ENCODE results near the gene RMND1. TPM values are rescaled to one million over a fixed set of nuclear protein-coding genes. Genes with fewer than 3 reads are reported as not detected.

Gene RMND1
- total RNA-seq, 2 experiments from 2014 or later, result 16.7 to 18.4 TPM

DNA sequence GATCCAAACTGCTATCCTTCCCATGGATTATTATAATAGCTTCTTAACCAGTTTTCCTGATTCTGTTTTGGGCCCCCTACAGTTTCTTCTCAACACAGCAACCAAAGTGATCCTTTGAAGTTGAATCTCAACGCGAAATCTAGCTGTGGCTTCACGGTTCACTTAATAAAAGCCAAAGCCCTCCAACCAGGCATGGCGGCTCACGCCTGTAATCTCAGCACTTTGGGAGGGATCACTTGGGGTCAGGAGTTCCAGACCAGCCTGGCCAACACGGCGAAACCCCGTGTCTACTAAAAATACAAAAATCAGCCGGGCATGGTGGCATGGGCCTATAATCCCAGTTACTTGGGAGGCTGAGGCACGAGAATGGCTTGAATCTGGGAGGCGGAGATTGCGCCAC is 3.3 kb downstream of the RMND1 start:
- H3K4me1 Mint-ChIP-seq (ENCODE audit: low read depth), result peaks cover 33% of the 10 kb centered on the region
- DNase-seq, result no peak
- CTCF ChIA-PET, result interaction anchor here (1.1 kb wide), 2 partner anchors 9 to 12 kb away, joined by 3 read pairs; no protein-coding TSS in a partner anchor
- no peak overlapping the region for H3K27ac Mint-ChIP-seq
- no peak overlapping the region for H3K4me3 Mint-ChIP-seq
- no peaks in the 10 kb centered on the region for H3K9me3 Mint-ChIP-seq
- H3K36me3 Mint-ChIP-seq (ENCODE audit: low read depth), result peaks cover 11% of the 10 kb centered on the region
- intact Hi-C loops (cut with micrococcal nuclease), result no loop called here
- no peaks in the 10 kb centered on the region for H3K27me3 Mint-ChIP-seq (ENCODE audit: low read depth)

DNA sequence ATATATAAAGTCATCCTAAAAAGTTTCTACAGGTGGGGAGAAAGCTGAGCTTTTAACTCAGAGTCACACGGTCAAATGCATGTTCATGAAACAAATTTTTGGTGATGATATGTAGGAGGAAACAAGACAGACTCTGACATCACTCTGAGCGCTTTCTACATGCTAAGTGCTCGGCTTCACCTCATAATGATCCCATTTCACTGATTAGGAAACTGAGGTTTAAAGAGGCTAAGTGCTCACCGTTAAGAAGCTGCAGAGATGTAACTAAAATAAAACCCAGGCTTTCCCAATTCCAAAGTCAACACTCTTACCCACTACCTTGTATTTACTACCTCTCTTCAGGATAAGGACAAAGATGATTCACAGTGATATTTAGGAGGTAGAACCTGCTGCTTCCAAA is 4.7 kb downstream of the RMND1 start:
- H3K4me3 Mint-ChIP-seq, result no peak overlapping the region
- intact Hi-C loops (cut with micrococcal nuclease), result no loop called here
- CTCF ChIA-PET, result interaction anchor here (0.6 kb wide), 1 partner anchor 11 kb away, joined by 3 read pairs; no protein-coding TSS in a partner anchor

DNA sequence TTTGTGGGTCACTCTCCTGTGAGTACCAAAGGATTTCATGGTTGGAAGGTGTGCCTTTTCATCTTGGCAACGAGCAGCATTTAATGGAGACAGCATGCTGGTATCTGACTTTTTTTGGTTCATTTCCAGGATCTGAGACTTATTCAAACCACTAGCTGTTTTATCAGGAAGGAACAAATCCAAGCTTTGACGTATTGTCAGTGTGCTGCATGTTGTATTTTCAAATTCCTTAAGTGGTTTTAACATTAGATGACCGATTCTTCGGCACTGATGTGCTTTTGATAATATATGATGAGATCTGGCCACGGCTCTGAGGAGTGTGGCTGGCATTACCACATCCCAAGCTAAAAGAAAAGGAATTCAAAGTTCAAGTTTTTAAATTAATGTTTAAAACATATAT is 6.4 kb downstream of the RMND1 start:
- CTCF ChIA-PET, result interaction anchor here (1.3 to 2.1 kb wide), 2 partner anchors 7 to 39 kb away, joined by 4 to 8 read pairs; no protein-coding TSS in a partner anchor
- DNase-seq, result no peak
- Mint-ChIP-seq H3K27ac (no peak overlapping the region), H3K4me1 (ENCODE audit: low read depth) (peaks cover 41% of the 10 kb centered on the region), H3K4me3 (no peak overlapping the region), H3K9me3 (no peaks in the 10 kb centered on the region), H3K36me3 (ENCODE audit: low read depth) (peaks cover 13% of the 10 kb centered on the region), H3K27me3 (ENCODE audit: low read depth) (no peaks in the 10 kb centered on the region)
- intact Hi-C loops (cut with micrococcal nuclease), result no loop called here

More for the DNA sequence above, 4.7 kb downstream of the RMND1 start:
- Mint-ChIP-seq H3K27me3 (ENCODE audit: low read depth) (no peaks in the 10 kb centered on the region), H3K36me3 (ENCODE audit: low read depth) (peaks cover 15% of the 10 kb centered on the region), H3K27ac (no peak overlapping the region), H3K4me1 (ENCODE audit: low read depth) (peaks cover 34% of the 10 kb centered on the region), H3K9me3 (no peaks in the 10 kb centered on the region)
- DNase-seq, result no peak

DNA sequence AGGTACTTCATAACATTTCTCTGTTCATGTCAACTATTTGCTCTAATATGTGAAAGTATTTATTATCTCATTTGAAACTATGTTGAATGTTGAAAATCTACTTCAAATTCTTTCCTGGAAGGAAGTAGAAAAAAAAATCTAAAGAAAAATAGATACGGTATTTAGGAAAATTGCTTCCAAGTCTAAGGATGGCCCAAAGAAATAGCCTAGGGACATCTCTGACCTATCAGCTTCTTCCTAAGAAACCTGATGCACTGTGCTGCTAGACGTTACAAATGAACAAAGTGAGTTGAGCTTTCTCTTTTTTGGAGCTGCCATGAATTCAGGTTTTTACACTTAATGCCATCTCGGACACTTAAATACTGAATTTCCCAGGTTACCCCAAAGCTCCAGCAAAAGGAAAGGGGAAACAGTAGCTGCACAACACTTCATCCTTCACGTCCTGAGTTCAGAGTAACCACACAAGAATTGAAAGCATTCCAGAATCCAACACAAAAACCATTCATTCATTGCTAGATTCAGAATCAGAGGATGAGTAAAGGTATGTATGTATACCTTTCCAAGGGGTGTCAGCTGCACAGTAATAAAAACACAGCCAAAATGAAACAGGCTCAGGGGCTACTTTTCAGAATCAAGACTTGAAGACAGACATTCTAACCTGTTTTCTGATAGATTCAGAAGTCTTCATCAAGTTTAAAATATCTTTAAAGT is 7.9 kb downstream of the RMND1 start:
- no peak overlapping the region for H3K27ac Mint-ChIP-seq
- no peaks in the 10 kb centered on the region for H3K27me3 Mint-ChIP-seq (ENCODE audit: low read depth)
- H3K4me1 Mint-ChIP-seq (ENCODE audit: low read depth), result peaks cover 40% of the 10 kb centered on the region
- intact Hi-C loops (cut with micrococcal nuclease), result no loop called here
- no peaks in the 10 kb centered on the region for H3K9me3 Mint-ChIP-seq
- peaks cover 10% of the 10 kb centered on the region for H3K36me3 Mint-ChIP-seq (ENCODE audit: low read depth)
- H3K4me3 Mint-ChIP-seq, result no peak overlapping the region
- no peak for DNase-seq
- CTCF ChIA-PET, result interaction anchor here (0.6 to 2.1 kb wide), 2 partner anchors 8 to 38 kb away, joined by 4 to 8 read pairs; partner anchors contain the start of gene RMND1

DNA sequence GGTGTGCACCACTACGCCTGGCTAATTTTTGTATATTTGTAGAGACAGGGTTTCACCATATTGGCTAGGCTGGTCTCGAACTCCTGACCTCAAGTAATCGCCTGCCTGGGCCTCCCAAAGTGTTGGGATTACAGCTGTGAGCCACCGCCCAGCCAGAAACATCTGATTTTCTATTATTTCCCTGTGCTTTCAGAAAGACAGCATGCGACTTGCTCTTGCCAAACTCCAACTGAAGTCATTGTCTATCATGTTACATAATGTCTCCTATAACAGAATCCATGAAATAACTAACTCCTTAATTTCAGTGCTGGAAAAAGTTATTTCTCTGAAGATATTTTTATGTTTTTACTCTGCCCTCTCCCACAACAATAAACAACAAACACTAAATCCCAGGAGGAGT is 8.5 kb downstream of the RMND1 start:
- H3K4me1 Mint-ChIP-seq (ENCODE audit: low read depth), result peaks cover 40% of the 10 kb centered on the region
- no peaks in the 10 kb centered on the region for H3K9me3 Mint-ChIP-seq
- peaks cover 10% of the 10 kb centered on the region for H3K36me3 Mint-ChIP-seq (ENCODE audit: low read depth)
- H3K27ac Mint-ChIP-seq, result no peak overlapping the region
- CTCF ChIA-PET, result no interaction called here
- no peak for DNase-seq
- intact Hi-C loops (cut with micrococcal nuclease), result no loop called here
- no peak overlapping the region for H3K4me3 Mint-ChIP-seq
- no peaks in the 10 kb centered on the region for H3K27me3 Mint-ChIP-seq (ENCODE audit: low read depth)

DNA sequence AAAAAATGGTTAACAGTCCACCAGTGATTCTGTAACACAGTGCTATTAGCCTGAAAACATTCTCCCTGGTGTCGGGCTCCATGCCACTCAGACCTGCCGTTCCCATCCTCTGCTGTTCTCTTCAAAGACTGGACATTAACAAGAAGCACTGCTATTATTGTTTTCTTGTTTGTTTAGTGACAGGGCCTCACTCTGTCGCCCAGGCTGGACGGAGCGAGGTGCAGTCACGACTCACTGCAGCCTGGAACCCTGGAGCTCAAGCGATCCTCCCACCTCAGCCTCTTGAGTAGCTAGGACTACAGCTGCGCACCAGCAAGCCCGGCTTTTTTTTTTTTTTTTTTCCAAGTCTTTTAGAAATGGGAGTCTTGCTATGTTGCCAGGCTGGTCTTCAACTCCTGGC is 9.6 kb downstream of the RMND1 start:
- Mint-ChIP-seq H3K9me3 (no peaks in the 10 kb centered on the region), H3K4me3 (no peak overlapping the region), H3K27ac (no peak overlapping the region), H3K4me1 (ENCODE audit: low read depth) (peaks cover 41% of the 10 kb centered on the region), H3K36me3 (ENCODE audit: low read depth) (peaks cover 11% of the 10 kb centered on the region), H3K27me3 (ENCODE audit: low read depth) (no peaks in the 10 kb centered on the region)
- CTCF ChIA-PET, result interaction anchor here (0.9 to 2.2 kb wide), 4 partner anchors 9 to 682 kb away, joined by 3 to 8 read pairs (median 4); partner anchors contain the start of gene RMND1
- intact Hi-C loops (cut with micrococcal nuclease), result no loop called here
- no peak for DNase-seq

DNA sequence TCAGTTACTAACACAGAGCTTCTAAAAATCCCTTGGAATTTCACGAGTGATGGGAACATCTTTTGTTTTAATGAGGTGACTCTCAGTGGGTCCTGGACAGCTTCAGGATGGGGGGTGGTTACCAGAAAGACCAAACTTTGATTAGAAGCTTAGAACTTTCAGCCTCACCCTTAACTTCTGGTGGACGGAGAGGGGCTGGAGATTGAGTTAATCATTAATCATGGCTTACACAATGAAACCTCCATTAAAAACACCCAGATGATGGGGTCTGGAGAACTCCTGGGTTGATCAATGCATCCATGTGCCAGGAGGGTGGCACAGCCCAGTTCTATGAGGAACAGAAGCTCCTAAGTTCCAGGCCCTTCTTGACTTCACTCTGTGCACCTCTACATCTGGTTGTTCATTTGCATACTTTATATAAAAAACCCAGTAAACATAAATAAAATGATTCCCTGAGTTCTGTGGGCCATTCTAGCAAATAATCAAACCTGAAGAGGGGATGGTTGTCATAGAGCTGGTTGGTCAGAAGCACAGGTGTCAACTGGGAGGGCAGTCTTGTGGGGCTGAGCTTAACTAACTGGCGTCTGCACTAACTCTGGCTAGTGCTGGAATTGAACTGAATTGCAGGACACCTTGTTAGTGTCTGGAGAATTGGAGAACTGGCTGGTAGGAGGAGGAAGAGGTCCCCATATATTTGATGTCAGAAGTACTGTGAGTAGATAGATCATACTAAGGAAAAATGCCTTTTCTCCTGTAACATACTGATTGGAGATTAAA is 10.3 kb downstream of the RMND1 start:
- peaks cover 40% of the 10 kb centered on the region for H3K4me1 Mint-ChIP-seq (ENCODE audit: low read depth)

DNA sequence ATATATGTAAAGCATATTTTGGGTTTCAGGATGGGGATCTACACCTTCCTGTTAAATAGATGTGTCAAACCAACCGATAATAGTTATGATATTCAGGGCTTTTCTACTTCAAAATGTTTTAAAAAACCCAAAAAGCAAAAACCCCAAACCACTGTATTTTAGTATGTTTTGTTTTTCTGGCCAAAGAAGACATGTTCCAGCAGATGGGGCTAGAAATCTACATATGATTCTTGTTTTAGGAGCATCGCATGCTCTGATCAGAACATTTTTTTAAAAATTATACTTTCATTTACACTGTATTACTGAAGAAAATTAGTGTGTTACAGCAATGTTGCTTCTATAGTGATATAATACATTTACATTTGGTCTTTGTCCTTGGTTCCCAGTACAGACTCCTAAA is 11.0 kb downstream of the RMND1 start:
- no peaks in the 10 kb centered on the region for H3K9me3 Mint-ChIP-seq

More for the DNA sequence above, 10.3 kb downstream of the RMND1 start:
- Mint-ChIP-seq H3K27me3 (ENCODE audit: low read depth) (no peaks in the 10 kb centered on the region), H3K27ac (no peak overlapping the region), H3K9me3 (no peaks in the 10 kb centered on the region), H3K36me3 (ENCODE audit: low read depth) (peaks cover 14% of the 10 kb centered on the region), H3K4me3 (no peak overlapping the region)
- intact Hi-C loops (cut with micrococcal nuclease), result loop anchor here (1.0 to 2.0 kb wide), 2 partner anchors 35 to 249 kb away; no protein-coding TSS in a partner anchor
- DNase-seq, result no peak
- CTCF ChIA-PET, result interaction anchor here (0.9 to 2.2 kb wide), 7 partner anchors 10 to 683 kb away, joined by 3 to 8 read pairs (median 4); partner anchors contain the start of gene RMND1

DNA sequence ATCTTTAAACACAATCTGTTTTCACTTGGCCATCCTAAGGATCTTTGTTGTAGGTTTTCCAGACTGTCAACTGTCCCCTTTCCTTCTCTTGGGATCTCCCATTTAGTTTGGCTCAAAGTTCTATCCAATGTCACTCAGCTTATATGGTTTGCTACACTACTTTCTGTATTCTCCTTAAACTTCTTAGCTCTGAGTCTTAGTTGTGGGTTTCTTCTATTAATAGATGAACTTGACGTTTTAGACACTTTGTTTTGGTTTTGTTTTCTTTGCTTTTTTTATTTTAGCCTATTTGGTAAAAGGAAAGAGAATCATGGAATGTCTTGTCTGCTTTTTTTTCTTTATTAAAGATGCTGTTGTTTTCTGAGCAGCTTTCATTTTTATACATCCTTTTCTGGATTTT is 11.4 kb downstream of the RMND1 start:
- DNase-seq, result no peak
- H3K4me3 Mint-ChIP-seq, result no peak overlapping the region
- peaks cover 38% of the 10 kb centered on the region for H3K4me1 Mint-ChIP-seq (ENCODE audit: low read depth)
- peaks cover 15% of the 10 kb centered on the region for H3K36me3 Mint-ChIP-seq (ENCODE audit: low read depth)
- H3K9me3 Mint-ChIP-seq, result no peaks in the 10 kb centered on the region
- H3K27ac Mint-ChIP-seq, result no peak overlapping the region
- CTCF ChIA-PET, result interaction anchor here (0.6 to 2.2 kb wide), 9 partner anchors 8 to 728 kb away, joined by 3 to 8 read pairs (median 4); partner anchors contain the start of gene RMND1
- intact Hi-C loops (cut with micrococcal nuclease), result loop anchor here (2.0 kb wide), 1 partner anchor 250 kb away; no protein-coding TSS in a partner anchor
- no peaks in the 10 kb centered on the region for H3K27me3 Mint-ChIP-seq (ENCODE audit: low read depth)

More for the DNA sequence above, 11.0 kb downstream of the RMND1 start:
- H3K4me1 Mint-ChIP-seq (ENCODE audit: low read depth), result peaks cover 38% of the 10 kb centered on the region
- no peak for DNase-seq
- no peaks in the 10 kb centered on the region for H3K27me3 Mint-ChIP-seq (ENCODE audit: low read depth)
- no peak overlapping the region for H3K27ac Mint-ChIP-seq
- no peak overlapping the region for H3K4me3 Mint-ChIP-seq
- CTCF ChIA-PET, result interaction anchor here (0.6 to 2.2 kb wide), 10 partner anchors 7 to 727 kb away, joined by 3 to 8 read pairs (median 4); partner anchors contain the start of gene RMND1
- peaks cover 16% of the 10 kb centered on the region for H3K36me3 Mint-ChIP-seq (ENCODE audit: low read depth)
- intact Hi-C loops (cut with micrococcal nuclease), result loop anchor here (1.0 to 2.0 kb wide), 2 partner anchors 35 to 250 kb away; no protein-coding TSS in a partner anchor

DNA sequence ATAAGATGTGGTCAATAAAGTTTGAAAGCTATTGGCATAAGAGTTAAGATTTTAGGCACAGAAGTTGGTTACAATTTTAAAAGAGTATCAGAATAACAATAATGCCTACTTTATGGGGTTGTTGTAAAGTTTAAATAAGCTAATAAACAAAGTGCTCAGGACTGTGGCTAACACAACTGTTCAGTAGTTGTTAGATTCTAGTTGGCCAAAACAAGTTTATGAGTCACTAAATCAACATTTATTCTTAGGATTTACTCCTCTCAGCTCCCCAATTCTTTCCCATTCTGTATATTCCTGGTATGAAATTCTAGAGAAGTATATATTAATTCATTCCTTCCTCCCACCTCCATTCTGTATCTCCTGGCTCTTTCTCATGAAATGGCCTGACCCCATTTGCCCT is 14.5 kb downstream of the RMND1 start:
- Mint-ChIP-seq H3K9me3 (no peaks in the 10 kb centered on the region), H3K27me3 (ENCODE audit: low read depth) (no peaks in the 10 kb centered on the region), H3K4me1 (ENCODE audit: low read depth) (peaks cover 28% of the 10 kb centered on the region), H3K4me3 (no peak overlapping the region), H3K27ac (no peak overlapping the region), H3K36me3 (ENCODE audit: low read depth) (peaks cover 13% of the 10 kb centered on the region)
- intact Hi-C loops (cut with micrococcal nuclease), result no loop called here
- DNase-seq, result no peak
- CTCF ChIA-PET, result interaction anchor here (1.0 to 1.3 kb wide), 3 partner anchors 9 to 31 kb away, joined by 3 to 5 read pairs (median 4); no protein-coding TSS in a partner anchor

DNA sequence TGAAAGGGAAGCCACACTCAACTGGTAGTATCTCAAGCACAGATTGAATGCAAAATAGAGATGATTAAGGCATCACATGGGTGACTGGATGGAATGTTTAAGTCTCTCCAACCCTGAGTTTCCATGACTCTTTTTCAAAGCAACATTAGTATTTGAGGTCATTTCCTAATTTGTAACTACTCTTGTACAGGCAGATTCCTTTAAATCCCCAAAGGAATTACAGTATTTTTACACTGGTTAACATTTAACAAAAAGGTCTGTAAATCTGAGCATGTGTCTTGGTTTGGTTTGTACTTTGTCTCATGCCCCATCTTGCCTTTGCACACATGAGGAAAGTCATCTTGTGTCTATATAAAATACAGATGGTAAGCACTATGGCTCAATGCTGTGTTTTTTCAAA is 15.1 kb downstream of the RMND1 start:
- Mint-ChIP-seq H3K36me3 (ENCODE audit: low read depth) (peaks cover 15% of the 10 kb centered on the region), H3K4me1 (ENCODE audit: low read depth) (peaks cover 24% of the 10 kb centered on the region), H3K27me3 (ENCODE audit: low read depth) (no peaks in the 10 kb centered on the region), H3K27ac (no peak overlapping the region), H3K9me3 (no peaks in the 10 kb centered on the region), H3K4me3 (no peak overlapping the region)
- CTCF ChIA-PET, result interaction anchor here (1.3 kb wide), 1 partner anchor 12 kb away, joined by 3 read pairs; no protein-coding TSS in a partner anchor
- DNase-seq, result no peak
- intact Hi-C loops (cut with micrococcal nuclease), result no loop called here

DNA sequence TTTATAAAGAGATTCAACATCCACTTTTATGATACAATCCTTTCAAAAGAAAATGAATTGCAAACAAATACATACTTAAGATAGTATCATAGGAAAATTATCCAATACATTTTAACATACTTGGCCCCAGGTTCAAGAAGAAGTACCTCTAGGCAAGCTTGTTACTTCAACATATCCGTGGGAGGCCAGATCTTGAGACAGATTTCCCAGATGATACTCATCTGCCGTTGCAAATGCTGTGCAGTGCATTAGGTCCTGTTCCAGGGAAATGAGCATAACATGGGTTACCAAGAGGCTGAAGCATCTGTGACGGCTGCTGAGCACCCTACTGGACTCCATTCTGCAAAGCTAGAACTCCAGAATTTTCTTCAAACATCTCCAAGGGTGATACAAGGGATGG is 15.6 kb downstream of the RMND1 start:
- Mint-ChIP-seq H3K4me1 (ENCODE audit: low read depth) (peaks cover 19% of the 10 kb centered on the region), H3K36me3 (ENCODE audit: low read depth) (peaks cover 17% of the 10 kb centered on the region), H3K9me3 (no peaks in the 10 kb centered on the region), H3K4me3 (no peak overlapping the region), H3K27me3 (ENCODE audit: low read depth) (no peaks in the 10 kb centered on the region), H3K27ac (no peak overlapping the region)
- intact Hi-C loops (cut with micrococcal nuclease), result no loop called here
- CTCF ChIA-PET, result interaction anchor here (0.8 to 1.3 kb wide), 2 partner anchors 13 to 30 kb away, joined by 3 read pairs; no protein-coding TSS in a partner anchor
- no peak for DNase-seq

Measured in activated naive CD4-positive, alpha-beta T cell treated with anti-CD3 and anti-CD28 coated beads for 36 hours (primary cell).